ENCODE measurements around the gene NRCAM.
"Not testable (repeated sequence)": the region's sequence is repeated elsewhere in the genome, so short reads cannot be mapped to it uniquely, and the experiment has no call there.

NRCAM gene

DNA sequence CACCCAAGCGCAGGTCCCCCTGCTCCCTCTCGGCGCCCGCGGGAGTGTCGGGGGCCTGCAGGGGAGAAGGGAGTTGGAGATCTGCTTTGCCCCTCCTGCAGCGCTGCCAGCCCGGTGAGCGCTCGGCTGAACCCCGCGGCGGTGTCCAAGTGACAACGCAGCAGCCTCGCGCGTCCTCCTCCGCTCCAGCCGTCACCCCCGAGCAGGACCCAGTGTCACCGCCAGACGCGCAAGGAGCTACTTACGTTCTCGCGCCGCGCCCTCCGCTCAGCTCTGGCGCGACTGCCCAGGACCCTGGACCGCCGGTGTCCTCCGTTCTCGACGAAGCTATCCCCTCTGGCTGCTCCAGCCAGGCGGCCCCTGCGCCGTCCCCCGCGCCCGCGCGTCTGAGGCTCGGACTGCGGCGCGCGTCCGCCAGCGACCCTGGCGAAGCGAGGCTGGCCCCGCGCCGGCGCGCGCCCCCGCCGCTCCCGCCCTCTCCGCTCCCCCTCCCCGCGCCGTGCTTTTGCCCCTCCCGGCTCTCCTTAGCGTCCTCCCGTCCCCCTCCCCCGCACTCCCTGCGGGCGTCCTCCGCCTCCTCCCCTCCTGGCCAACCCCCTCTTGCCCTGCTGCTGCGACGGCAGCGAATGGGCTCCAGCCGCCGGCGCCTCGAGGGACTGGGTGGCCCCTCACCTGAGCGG, at the start of gene NRCAM:
TSS of gene NRCAM (minus strand) at position 439 of the 680 bp plus-strand sequence. CDS start 216,372 bp downstream, outside the sequence.
- peak; percentile 73 for DNase-seq

GRCh38 chr7:108504576-108504975, 48.3 kb upstream of the NRCAM start:
- not testable (repeated sequence) for DNase-seq

- no peak for DNase-seq
Measured at GRCh38 chr7:108503112-108504026, 47.1 kb upstream of the NRCAM start.

GRCh38 chr7:108499566-108499965, 43.3 kb upstream of the NRCAM start:
- DNase-seq: no peak

DNA sequence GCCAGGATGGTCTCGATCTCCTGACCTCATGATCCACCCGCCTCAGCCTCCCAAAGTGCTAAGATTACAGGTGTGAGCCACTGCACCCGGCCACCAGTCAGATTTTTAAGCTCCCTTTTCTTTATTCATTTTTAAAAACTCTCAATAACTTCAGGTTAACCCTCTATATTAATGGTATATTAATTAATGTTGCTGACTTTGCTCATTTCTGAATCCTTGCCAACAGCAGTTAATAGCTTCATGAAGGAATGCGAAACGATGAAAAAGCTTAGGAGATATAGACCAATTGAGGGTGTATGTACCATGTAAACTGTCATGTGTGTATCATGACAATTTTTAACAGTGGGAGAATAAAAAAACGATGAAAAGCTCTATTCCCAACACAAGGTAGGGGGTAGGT, 42.2 kb upstream of the NRCAM start:
- DNase-seq: no peak

DNA sequence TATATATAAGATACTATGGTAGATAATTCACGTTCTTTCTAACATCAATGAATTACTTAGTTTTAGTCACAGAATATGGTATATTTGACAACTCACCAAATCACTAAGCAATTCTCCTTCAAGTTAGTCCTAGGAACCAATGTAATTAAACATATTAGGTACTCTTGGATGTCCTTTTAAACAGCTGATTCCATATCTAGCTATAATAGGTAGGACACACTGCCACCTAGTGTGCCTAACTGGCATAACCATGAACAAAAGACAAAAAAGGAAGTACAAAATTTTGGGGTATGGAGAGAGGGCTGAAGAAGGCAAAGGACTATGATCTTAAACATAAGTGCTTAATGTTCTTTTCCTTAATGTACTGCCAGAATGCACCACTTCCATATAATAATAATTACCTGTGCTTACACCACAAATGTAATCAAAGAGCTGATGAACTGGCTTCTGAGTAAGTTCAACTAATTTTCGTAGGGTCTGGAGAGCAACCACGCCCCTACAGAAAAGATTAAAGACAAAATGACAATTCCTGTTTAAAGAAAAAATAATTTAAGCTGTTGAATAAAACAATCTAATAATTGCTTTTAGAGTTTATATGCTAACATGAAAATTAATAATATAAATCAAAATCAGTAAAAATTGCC, 41.0 kb upstream of the NRCAM start:
- peak; percentile 63 for DNase-seq

GRCh38 chr7:108492742-108493141, 36.5 kb upstream of the NRCAM start:
- DNase-seq: no peak

DNA sequence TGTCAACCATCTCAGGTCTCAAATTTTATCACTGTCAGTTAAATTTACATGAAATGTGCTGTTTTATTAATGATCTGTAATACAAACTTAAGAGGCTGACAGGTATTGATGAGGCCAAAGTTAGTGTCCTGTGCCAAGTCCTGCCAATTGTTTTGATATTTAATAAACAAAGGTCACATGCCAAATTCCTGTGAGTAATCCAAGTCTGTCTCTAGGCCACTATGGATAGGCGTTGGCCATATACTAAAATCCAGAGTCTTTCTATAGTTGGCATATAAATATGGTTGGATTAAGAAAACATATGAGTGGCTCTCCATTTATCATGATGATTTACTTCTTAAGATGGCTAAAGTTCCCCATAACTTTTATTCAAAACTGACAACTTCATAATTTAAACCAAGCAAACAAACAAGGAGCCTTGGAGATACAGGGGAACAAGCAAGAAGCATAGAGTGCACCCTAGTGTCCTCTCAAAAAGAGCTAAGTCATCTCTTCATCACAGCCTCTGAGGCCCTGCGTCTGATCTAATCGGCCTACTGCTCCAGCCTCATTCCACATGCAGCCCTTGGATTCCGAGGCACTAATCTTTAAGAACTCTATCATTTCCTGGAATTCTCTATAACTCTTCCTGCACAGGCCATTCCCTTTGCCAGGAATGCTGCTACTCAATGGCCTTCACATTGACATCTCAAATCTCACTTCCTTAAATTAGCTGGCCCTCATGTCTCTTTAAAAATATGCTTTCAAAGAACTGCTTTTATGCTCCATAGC, 32.7 kb upstream of the NRCAM start:
- DNase-seq: no peak

GRCh38 chr7:108487646-108488045, 31.4 kb upstream of the NRCAM start:
- no peak for DNase-seq

GRCh38 chr7:108486291-108486966, 30.2 kb upstream of the NRCAM start:
- no peak for DNase-seq

- no peak for DNase-seq
Measured at GRCh38 chr7:108484137-108484536, 27.9 kb upstream of the NRCAM start.

- no peak for DNase-seq
Measured at GRCh38 chr7:108480311-108480710, 24.1 kb upstream of the NRCAM start.

- no peak for DNase-seq
Measured at GRCh38 chr7:108479751-108480150, 23.5 kb upstream of the NRCAM start.

- no peak for DNase-seq
Measured at GRCh38 chr7:108479118-108479517, 22.9 kb upstream of the NRCAM start.

GRCh38 chr7:108468246-108468645, 12.0 kb upstream of the NRCAM start:
- DNase-seq: no peak

DNA sequence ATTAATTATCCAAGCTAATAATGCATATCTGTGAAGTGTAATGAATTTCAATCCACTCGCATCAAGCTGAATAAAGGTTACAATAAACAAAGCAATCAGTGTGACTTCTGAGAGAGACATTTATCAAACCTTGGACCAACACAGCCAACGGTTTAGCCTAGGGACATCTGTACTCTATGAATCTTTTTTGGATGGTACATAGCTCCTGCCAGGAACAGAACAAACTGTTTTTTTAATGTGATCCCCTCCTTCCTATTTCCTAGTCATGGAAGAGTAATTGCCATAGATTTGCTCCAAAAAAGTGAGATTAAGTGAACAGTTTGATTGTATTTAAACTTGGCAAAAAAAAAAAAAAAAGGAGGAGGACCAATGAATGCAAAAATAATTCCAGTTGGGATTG, 11.2 kb upstream of the NRCAM start:
- DNase-seq: no peak

DNA sequence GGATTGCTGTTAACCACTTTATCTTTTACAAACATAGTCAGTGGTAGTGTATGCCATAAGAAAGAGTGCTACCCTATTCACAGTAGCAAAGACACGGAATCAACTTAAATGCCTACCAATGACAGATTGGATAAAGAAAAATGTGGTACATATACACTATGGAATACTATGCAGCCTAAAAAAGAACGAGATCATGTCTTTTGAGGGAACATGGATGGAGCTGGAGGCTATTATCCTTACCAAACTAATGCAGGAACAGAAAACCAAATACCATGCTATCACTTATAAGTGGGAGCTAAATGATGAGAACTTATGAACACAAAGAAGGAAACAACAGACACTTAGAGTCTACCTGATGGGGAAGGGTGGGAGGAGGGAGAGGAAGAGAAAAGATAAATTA, 10.1 kb upstream of the NRCAM start:
- DNase-seq: not testable (repeated sequence)

GRCh38 chr7:108464743-108465142, 8.5 kb upstream of the NRCAM start:
- no peak for DNase-seq

DNA sequence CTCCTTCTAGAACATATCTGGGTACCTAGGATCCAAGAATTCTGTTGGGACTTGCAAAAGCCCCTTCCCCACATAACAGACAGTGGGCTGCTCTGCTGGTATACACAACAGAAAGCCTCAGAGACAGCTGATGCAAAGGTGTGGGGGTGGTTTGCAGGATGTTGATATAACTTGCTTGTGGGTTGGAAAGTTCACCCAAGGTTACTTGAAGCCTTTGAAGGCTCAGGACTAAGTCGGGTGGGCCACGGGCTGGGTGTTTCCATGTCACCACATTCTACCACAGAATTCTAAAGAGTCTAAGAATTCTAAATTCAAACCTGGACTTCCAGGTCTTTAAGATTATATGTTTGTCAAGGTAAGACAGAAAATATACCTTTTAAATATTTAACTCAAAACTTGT, 7.4 kb upstream of the NRCAM start:
- DNase-seq: no peak

GRCh38 chr7:108461840-108462239, 5.6 kb upstream of the NRCAM start:
- no peak for DNase-seq

DNA sequence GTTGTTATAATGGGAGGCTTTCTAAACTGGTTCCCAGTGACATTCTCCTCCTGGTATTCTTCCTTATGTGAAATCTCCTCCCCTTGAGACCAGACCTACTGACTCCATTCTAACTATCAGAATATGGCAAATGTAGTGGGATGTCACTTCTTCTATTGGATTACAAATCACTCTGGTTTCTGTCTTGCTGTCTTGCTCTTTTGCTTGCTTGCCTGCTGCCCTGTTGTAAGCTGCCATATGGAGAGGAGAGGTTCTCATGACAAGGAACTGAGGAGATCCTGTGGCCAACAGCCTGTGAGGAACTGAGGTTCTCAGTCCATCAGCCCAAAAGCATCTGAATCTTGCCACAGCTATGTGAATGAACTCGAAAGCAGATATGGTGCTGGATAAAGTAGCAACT, 4.7 kb upstream of the NRCAM start:
- no peak for DNase-seq

- DNase-seq: peak; percentile 30
Measured at GRCh38 chr7:108459922-108460551, 3.8 kb upstream of the NRCAM start.
